Neural cell (in vitro differentiated cells): ENCODE results near the gene SECTM1.

Experiments
- CTCF ChIP-seq: fragments of 450-650 bp; IDR thresholded peaks from 2 replicates; pipeline ENCODE4 v1.5.1; 2014; ENCODE audit warnings: antibody characterized with exemption, mild to moderate bottlenecking, moderate library complexity; ENCODE audit not compliant: poor library complexity, severe bottlenecking
- EP300 ChIP-seq: fragments of 450-650 bp; conservative IDR thresholded peaks from 2 replicates; pipeline ENCODE4 v1.6.1; 2014; ENCODE audit warnings: antibody characterized with exemption, mild to moderate bottlenecking, moderate library complexity; ENCODE audit not compliant: poor library complexity, severe bottlenecking
- EZH2 ChIP-seq: fragments of 200-600, 300-800 bp; shearing (Covaris generic), sonication (generic); IDR thresholded peaks from 2 replicates; pipeline ENCODE4 v1.6.1; 2014; ENCODE audit warnings: antibody characterized with exemption, low read length, borderline replicate concordance, mild to moderate bottlenecking; ENCODE audit not compliant: insufficient read depth, poor library complexity, severe bottlenecking
- POLR2AphosphoS5 ChIP-seq: IDR thresholded peaks from 2 replicates; pipeline ENCODE4 v1.6.1; 2012
- RAD21 ChIP-seq: fragments of 450-650 bp; conservative IDR thresholded peaks from 2 replicates; pipeline ENCODE4 v1.6.1; 2014; ENCODE audit warnings: antibody characterized with exemption, mild to moderate bottlenecking, moderate library complexity
- REST ChIP-seq: IDR thresholded peaks from 2 replicates; pipeline ENCODE4 v1.6.1; 2012; ENCODE audit warnings: borderline replicate concordance
- SMC3 ChIP-seq: fragments of 450-650 bp; conservative IDR thresholded peaks from 2 replicates; pipeline ENCODE4 v1.6.1; 2014; ENCODE audit warnings: antibody characterized with exemption, mild to moderate bottlenecking, moderate library complexity; ENCODE audit not compliant: poor library complexity
- TAF1 ChIP-seq: IDR thresholded peaks from 2 replicates; pipeline ENCODE4 v1.6.1; 2012; ENCODE audit warnings: low read depth

- no peak for TF ChIP-seq SMC3
- TF ChIP-seq CTCF = no peak
- TF ChIP-seq REST = no peak
- no peak for TF ChIP-seq EZH2
- no peak for TF ChIP-seq EP300
- no peak for TF ChIP-seq POLR2AphosphoS5
- no peak for TF ChIP-seq TAF1
- no peak for TF ChIP-seq RAD21
These were observed 62.2 kb downstream of the SECTM1 start for GRCh38 chr17:82271401-82271800.
